Left lung (tissue), 10 donors: ENCODE data around the gene NSUN3. TPM values are rescaled to one million over a fixed set of nuclear protein-coding genes. Genes with fewer than 3 reads are reported as not detected.
"Not testable (repeated sequence)": the region's sequence is repeated elsewhere in the genome, so short reads cannot be mapped to it uniquely, and the experiment has no call there.

ENCODE experiments used
- ATAC-seq: fragments of 200-7000 bp; cut with Tn5 transposase; one replicate; pipeline ENCODE4 v1.9.1; 2020; ENCODE audit warnings: moderate library complexity
- DNase-seq, 4 donors: peaks; one replicate each; pipeline ENCODE4 v3.0.0-alpha.2; 2013 to 2020
- H3K27ac ChIP-seq, 2 donors: fragments of 200-600 bp; sonication (generic) in 1 of 2; one replicate each; pipeline versions ENCODE4 v1.5.0 to v1.8.0; 2020 to 2021
- H3K27me3 ChIP-seq, 2 donors: fragments of 200-600 bp; sonication (generic) in 1 of 2; one replicate each; pipeline versions ENCODE4 v1.5.0 to v1.8.0; 2020 to 2021
- H3K36me3 ChIP-seq, 2 donors: fragments of 200-600 bp; sonication (generic) in 1 of 2; one replicate each; pipeline versions ENCODE4 v1.5.0 to v1.8.0; 2020 to 2021
- H3K4me1 ChIP-seq, 2 donors: fragments of 200-600 bp; one replicate each; pipeline ENCODE4 v1.8.0; 2021
- H3K4me3 ChIP-seq, 2 donors: fragments of 200-600 bp; sonication (generic) in 1 of 2; one replicate each; pipeline versions ENCODE4 v1.5.0 to v1.8.0; 2020 to 2021; ENCODE audit warnings: mild to moderate bottlenecking in 1 of 2
- H3K9me3 ChIP-seq, 2 donors: fragments of 200-600 bp; sonication (generic) in 1 of 2; one replicate each; pipeline versions ENCODE4 v1.5.0 to v1.8.0; 2020 to 2021
- intact Hi-C, 2 donors: fragments of 100-400 bp; cut with DNase I; formaldehyde crosslinking; loops; one replicate each; pipeline versions ENCODE4 v1.11.2 to v1.14.2; 2022
- polyA plus RNA-seq, 6 donors: library from polyadenylated mRNA; unstranded; fragments of 120-200 nt; gene quantifications; one replicate each; pipeline ENCODE4 v1.2.1, GENCODE V29; 2013; ENCODE audit not compliant: insufficient read length in 6 of 6
- total RNA-seq, 2 donors: library from RNA; stranded (reverse); fragmentation: NEBNext Ultra II Directional; extraction: Animal tissue kit (Norgen Biotek cat#: 25700); gene quantifications; one replicate each; pipeline ENCODE4 v1.2.1, GENCODE V29; 2021
- TF ChIP-seq, protein P1 (sequence below), 2 donors: fragments of 200-600 bp; sonication (generic) in 1 of 2; IDR thresholded peaks; one replicate each; pipeline versions ENCODE4 v1.5.0 to v1.8.0; 2021; ENCODE audit warnings: antibody characterized with exemption in 2 of 2
- donor health status: DM: no; HTN: yes; CAD: no.
- donor health status: DM: no; HTN: no; CAD: no.

NSUN3 gene
- total and polyA plus RNA-seq, 8 donors, result 13.4 to 18.8 (median 16.3) TPM

DNA sequence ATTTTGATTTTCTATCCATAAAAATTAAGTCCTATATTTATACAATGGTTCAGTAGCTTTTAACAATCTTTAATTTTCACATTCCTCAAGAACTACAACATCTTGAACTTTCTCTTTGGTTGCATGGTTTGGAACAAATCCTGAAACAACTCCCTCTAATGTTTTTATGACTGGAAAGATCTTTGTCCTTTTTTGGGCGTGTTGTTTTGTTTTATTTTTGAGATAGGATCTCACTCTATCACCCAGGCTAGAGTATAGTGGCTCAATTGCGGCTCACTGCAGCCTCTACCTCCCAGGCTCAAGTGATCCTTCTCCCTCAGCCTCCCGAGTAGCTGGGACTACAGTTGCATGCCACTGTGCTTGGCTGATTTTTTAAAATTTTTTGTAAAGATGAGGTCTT, 38.5 kb upstream of the NSUN3 start:
- no peaks in the 10 kb centered on the region for H3K36me3 ChIP-seq
- ATAC-seq (no peak), DNase-seq (no peak)
- H3K27ac ChIP-seq, result no peak overlapping the region
- no peaks in the 10 kb centered on the region for H3K9me3 ChIP-seq
- no peaks in the 10 kb centered on the region for H3K4me1 ChIP-seq
- no peaks in the 10 kb centered on the region for H3K27me3 ChIP-seq
- no peak overlapping the region for H3K4me3 ChIP-seq
- TF ChIP-seq, protein P1, sequence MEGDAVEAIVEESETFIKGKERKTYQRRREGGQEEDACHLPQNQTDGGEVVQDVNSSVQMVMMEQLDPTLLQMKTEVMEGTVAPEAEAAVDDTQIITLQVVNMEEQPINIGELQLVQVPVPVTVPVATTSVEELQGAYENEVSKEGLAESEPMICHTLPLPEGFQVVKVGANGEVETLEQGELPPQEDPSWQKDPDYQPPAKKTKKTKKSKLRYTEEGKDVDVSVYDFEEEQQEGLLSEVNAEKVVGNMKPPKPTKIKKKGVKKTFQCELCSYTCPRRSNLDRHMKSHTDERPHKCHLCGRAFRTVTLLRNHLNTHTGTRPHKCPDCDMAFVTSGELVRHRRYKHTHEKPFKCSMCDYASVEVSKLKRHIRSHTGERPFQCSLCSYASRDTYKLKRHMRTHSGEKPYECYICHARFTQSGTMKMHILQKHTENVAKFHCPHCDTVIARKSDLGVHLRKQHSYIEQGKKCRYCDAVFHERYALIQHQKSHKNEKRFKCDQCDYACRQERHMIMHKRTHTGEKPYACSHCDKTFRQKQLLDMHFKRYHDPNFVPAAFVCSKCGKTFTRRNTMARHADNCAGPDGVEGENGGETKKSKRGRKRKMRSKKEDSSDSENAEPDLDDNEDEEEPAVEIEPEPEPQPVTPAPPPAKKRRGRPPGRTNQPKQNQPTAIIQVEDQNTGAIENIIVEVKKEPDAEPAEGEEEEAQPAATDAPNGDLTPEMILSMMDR (IDR thresholded peaks at IDR 0.05), result no peak
- intact Hi-C loops, result no loop called here

DNA sequence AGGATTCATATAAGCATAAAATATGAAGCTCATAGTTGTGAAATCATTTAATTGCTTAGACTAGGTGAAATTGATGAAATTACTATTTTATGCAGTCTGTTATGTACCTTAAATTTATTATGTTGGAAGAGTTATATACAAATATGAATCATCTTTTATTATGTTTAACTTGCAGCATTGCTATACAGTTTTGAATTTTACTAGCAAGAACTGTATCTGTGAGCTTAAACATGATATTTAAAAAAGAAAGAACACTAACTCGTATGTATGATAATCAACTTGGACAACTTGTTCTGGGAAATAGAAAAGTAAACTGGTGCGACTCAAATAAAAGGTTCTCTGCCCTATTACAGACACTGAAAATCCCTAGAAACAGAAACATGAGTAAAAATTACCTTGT, 36.2 kb upstream of the NSUN3 start:
- Histone ChIP-seq H3K4me3 (peak overlapping the region in 1 of 2 donors; percentile 26), H3K36me3 (no peaks in the 10 kb centered on the region), H3K9me3 (no peaks in the 10 kb centered on the region), H3K27me3 (no peaks in the 10 kb centered on the region), H3K27ac (peak overlapping the region in 1 of 2 donors; percentile 29), H3K4me1 (no peaks in the 10 kb centered on the region)
- DNase-seq (no peak), ATAC-seq (no peak)
- TF ChIP-seq, protein P1 (IDR thresholded peaks at IDR 0.05), result no peak
- intact Hi-C loops, result no loop called here

DNA sequence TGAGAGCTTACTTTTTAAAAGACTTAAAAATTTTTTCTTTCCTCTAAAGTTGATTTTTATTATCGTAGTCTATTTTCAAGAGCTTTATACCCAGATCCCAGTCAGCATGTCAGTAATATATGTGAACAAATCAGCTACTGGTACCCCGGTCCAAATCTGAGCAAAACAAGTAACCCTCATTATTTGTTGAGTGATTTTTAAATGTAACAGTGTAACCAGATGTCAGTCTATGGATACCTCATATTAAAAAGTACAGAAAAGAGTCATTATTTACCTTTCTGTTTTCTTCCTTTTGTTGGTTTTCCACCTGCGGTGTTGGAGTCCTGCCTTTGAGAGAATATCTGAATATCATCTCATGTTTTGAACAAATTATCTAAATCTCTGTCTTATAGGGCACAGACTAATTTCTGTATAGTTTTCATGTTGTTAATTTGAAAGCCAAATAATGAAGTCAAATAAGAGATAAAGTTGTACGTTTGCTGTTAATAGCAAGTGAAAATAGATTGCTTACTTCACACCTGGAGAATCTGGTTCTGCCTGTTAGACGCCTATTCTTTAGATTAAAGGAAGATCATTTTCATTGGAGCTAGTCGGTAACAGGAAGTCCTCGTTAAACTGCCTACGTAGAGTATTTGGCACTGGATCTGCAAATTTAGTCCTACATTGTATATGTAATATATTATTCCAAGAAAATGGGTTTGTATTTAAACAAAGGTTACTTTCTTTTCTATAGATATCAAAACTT, 34.6 kb upstream of the NSUN3 start, which contains the start of gene STX19:
Gene STX19, minus strand, starts transcription at position 505 of the 745 bp plus-strand sequence. CDS start 13,328 bp downstream, outside the sequence.
- TF ChIP-seq, protein P1 (IDR thresholded peaks at IDR 0.05), result no peak
- peak in 2 of 4 donors; percentile 41 to 81 for DNase-seq
- ATAC-seq, result peak; percentile 80
- intact Hi-C loops, result no loop called here
- Histone ChIP-seq H3K9me3 (no peaks in the 10 kb centered on the region), H3K4me1 (no peaks in the 10 kb centered on the region), H3K4me3 (peak within 1 kb of the TSS; percentile 7 to 26), H3K27me3 (no peaks in the 10 kb centered on the region), H3K27ac (peak within 1 kb of the TSS in 1 of 2 donors; percentile 61), H3K36me3 (no peaks in the 10 kb centered on the region)

DNA sequence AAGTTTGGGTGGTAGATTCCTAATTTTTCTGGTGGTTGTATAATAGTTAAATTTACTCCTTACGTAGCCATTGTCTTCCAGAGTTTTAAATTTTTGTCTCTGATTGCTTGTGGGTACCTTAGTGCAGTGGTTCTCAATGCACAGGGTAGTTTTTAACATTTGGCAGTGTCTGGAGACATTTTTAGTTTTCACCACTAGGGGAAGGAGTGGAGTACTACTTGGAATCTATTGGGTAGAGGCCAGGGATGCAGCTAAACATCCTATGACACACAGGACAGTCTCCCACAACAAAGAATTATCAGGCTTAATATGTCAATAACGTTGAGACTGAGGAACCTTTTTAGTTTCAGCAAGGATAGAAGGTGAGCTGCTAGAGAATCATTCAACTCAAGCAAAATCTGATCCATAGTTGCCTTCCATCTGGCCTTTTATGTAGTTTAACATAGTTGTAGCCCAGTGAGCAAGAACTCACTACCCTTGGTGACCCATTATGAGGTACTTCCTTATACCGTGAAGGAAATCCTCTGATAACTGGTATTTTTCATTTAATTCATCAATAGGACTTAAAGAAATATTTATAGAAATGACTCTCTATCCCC, 25.9 kb upstream of the NSUN3 start:
- no peak for DNase-seq
- H3K4me1 ChIP-seq, result no peaks in the 10 kb centered on the region
- no peaks in the 10 kb centered on the region for H3K27me3 ChIP-seq
- H3K9me3 ChIP-seq, result no peaks in the 10 kb centered on the region
- H3K27ac ChIP-seq, result no peak overlapping the region
- intact Hi-C loops, result no loop called here
- TF ChIP-seq, protein P1 (IDR thresholded peaks at IDR 0.05), result peak; percentile 37 to 41
- peak; percentile 34 for ATAC-seq
- H3K4me3 ChIP-seq, result no peak overlapping the region
- no peaks in the 10 kb centered on the region for H3K36me3 ChIP-seq

DNA sequence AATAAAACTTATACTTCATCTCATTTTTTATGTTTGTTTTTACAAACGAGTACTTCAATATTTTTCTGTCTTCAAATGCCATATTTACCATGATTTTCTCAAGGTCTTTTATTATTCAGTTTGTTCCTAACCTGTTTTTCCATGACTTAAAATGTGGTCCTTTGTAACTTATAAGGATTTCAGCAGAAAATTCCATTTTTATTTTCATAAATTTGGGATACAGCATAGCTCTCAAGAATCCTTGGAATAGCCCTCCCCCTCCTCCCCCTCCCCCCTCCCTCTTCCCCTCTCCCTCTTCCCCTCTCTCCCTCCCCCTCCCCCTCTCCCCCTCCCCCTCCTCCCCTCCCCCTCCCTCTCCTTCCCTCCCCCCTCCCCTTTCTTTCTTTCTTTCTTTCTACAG, 19.6 kb upstream of the NSUN3 start:
- Histone ChIP-seq H3K36me3 (peaks cover 0 to 17% of the 10 kb centered on the region in 2 donors), H3K4me1 (no peaks in the 10 kb centered on the region), H3K27ac (no peak overlapping the region), H3K27me3 (no peaks in the 10 kb centered on the region), H3K9me3 (peaks cover 0 to 1% of the 10 kb centered on the region in 2 donors), H3K4me3 (no peak overlapping the region)
- TF ChIP-seq, protein P1 (IDR thresholded peaks at IDR 0.05), result no peak
- intact Hi-C loops, result no loop called here
- no peak for ATAC-seq
- DNase-seq, result no peak

DNA sequence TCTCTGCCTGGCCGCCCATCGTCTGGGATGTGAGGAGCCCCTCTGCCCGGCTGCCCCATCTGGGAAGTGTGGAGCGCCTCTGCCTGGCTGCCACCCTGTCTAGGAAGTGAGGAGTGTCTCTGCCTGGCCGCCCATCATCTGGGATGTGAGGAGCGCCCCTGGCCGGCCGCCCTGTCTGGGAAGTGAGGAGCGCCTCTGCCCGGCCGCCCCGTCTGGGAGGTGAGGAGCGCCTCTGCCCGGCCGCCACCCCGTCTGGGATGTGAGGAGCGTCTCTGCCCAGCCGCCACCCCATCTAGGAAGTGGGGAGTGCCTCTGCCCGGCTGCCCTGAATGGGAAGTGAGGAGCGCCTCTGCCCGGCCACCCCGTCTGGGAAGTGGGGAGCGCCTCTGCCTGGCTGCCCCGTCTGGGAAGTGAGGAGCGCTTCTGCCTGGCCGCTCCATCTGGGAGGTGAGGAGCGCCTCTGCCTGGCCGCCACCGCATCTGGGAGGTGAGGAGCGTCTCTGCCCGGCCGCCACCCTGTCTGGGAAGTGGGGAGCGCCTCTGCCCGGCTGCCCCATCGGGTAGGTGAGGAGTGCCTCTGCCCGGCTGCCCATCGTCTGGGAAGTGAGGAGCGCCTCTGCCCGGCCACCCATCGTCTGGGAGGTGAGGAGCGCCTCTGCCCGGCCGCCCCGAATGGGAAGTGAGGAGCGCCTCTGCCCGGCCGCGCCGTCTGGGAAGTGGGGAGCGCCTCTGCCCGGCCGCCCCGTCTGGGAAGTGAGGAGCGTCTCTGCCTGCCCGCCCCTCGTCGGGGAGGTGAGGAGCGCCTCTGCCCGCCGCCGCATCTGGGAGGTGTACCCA, 18.5 kb upstream of the NSUN3 start:
- H3K4me3 ChIP-seq, DNase-seq, H3K27ac ChIP-seq, H3K4me1 ChIP-seq, H3K27me3 ChIP-seq, intact Hi-C loops, ATAC-seq, H3K9me3 ChIP-seq: not testable (repeated sequence)
- H3K36me3 ChIP-seq, result peaks cover 0 to 17% of the 10 kb centered on the region in 2 donors
